ENCODE measurements around the gene NAV2.
A peak's percentile ranks its signal among the peaks of the same experiment; 100 is the strongest.

The NAV2 gene

DNA sequence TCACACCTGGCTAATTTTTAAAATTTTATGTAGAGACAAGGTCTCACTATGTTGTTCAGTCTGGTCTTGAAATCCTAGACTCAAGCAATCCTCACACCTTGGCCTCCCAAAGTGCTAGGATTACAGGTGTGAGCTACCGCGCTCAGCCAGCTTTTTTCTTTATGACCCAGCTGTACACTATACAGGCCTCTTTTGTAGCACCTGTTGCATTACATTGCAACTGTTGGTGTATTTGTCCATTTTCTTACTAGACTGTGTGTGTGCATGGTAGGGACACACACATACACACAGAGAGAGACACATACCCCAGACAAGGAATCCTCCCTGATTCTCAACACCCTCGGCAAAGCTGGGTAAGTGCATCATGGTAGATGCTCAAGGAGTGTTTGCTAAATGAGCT lies 61.7 kb downstream of the NAV2 start:
- no peak overlapping the region for H3K27ac Mint-ChIP-seq
- no peak overlapping the region for H3K4me3 Mint-ChIP-seq
- DNase-seq = no peak
- peaks cover 57% of the 10 kb centered on the region for H3K27me3 Mint-ChIP-seq (ENCODE audit: low read depth, poor library complexity)
- TF ChIP-seq CTCF (IDR thresholded peaks at IDR 0.05) = no peak
- no peaks in the 10 kb centered on the region for H3K36me3 Mint-ChIP-seq (ENCODE audit: low read depth)
- peaks cover 57% of the 10 kb centered on the region for H3K4me1 Mint-ChIP-seq
- peaks cover 4% of the 10 kb centered on the region for H3K9me3 Mint-ChIP-seq

DNA sequence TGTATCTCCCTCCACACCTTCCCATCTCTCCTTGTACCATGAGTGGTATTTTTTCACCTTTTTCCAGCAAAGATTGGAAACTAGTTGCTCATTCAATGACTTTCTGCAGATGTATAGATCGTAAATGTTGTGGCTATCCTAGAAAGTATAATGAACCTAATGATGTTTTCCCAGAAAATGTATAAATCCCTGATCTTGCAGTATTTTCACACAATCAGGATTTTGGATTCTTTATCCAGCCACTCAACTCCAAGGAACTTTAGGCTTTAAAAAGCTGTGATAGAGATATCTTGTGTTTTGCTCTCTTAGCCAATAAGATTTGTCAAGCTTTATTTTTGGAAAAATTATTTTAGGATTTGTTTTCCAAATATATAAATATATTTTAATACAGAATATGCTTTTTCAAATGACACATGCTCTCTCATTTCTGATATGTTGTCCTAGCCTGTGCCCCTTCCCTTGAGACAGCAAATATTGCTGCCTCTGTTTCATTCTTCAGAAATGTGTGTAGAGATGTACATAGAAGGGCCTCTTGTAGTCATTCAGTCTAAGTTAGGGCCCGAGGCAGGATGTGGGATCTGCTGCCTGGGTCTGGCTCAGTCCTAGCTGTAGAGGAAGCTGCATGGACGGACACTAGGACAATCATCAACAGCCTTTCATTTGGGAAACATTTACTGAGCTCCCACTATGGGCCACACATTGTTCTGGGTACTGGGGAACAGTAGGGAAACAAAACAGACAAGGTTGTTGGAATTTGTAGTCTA lies 62.4 kb downstream of the NAV2 start:
- H3K27me3 Mint-ChIP-seq (ENCODE audit: low read depth, poor library complexity) = peaks cover 59% of the 10 kb centered on the region
- no peak for TF ChIP-seq CTCF (IDR thresholded peaks at IDR 0.05)
- H3K9me3 Mint-ChIP-seq = peaks cover 4% of the 10 kb centered on the region
- no peaks in the 10 kb centered on the region for H3K36me3 Mint-ChIP-seq (ENCODE audit: low read depth)
- peaks cover 59% of the 10 kb centered on the region for H3K4me1 Mint-ChIP-seq
- no peak for DNase-seq
- H3K4me3 Mint-ChIP-seq = peak overlapping the region; percentile 65
- no peak overlapping the region for H3K27ac Mint-ChIP-seq

DNA sequence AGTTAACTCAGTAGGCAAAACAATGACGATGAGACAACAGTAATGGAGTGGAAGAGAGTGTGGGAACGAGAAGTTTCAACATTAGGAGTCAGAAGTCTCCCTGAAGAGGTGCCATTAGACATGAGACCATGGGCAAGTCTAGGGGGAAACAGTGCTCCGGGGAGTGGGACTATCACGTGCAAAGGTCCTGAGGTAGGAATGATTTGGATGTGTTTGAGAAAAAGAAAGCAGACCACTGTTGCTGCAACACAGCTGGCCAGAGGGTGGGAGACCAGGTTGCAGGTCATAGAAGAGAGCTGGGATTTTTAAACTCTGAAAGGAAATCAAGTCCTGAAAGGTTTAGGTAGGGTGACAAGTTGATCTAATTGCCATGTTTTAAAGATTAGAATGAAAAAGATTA lies 63.0 kb downstream of the NAV2 start:
- H3K4me3 Mint-ChIP-seq = peak overlapping the region; percentile 65

DNA sequence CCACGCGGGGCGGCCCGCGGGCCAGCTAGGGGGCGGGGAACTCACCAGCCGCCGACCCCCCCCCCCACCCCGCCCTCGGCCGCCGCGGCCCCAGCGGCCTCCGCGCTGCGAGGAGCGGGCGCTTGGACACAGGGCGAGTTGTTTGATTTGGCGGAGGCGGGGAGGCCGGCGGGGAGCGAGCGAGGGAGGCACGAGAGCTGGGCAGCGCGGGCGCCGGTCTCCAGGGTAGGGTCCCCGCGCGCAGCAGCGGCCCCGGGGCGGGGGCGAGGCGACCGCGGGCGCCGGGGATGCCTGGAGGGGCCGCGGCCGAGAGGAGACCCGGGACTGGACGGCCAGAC lies 64.4 kb downstream of the NAV2 start:
- no peaks in the 10 kb centered on the region for H3K36me3 Mint-ChIP-seq (ENCODE audit: low read depth)
- no peak for TF ChIP-seq CTCF (IDR thresholded peaks at IDR 0.05)
- DNase-seq = peak; percentile 74
- H3K9me3 Mint-ChIP-seq = peaks cover 8% of the 10 kb centered on the region
- H3K27me3 Mint-ChIP-seq (ENCODE audit: low read depth, poor library complexity) = peaks cover 59% of the 10 kb centered on the region
- no peak overlapping the region for H3K27ac Mint-ChIP-seq
- peak overlapping the region; percentile 90 for H3K4me3 Mint-ChIP-seq
- peaks cover 57% of the 10 kb centered on the region for H3K4me1 Mint-ChIP-seq

More for the DNA sequence above, 63.0 kb downstream of the NAV2 start:
- H3K4me1 Mint-ChIP-seq = peaks cover 62% of the 10 kb centered on the region
- DNase-seq = no peak
- TF ChIP-seq CTCF (IDR thresholded peaks at IDR 0.05) = no peak
- peaks cover 4% of the 10 kb centered on the region for H3K9me3 Mint-ChIP-seq
- H3K36me3 Mint-ChIP-seq (ENCODE audit: low read depth) = no peaks in the 10 kb centered on the region
- H3K27me3 Mint-ChIP-seq (ENCODE audit: low read depth, poor library complexity) = peaks cover 65% of the 10 kb centered on the region
- no peak overlapping the region for H3K27ac Mint-ChIP-seq

DNA sequence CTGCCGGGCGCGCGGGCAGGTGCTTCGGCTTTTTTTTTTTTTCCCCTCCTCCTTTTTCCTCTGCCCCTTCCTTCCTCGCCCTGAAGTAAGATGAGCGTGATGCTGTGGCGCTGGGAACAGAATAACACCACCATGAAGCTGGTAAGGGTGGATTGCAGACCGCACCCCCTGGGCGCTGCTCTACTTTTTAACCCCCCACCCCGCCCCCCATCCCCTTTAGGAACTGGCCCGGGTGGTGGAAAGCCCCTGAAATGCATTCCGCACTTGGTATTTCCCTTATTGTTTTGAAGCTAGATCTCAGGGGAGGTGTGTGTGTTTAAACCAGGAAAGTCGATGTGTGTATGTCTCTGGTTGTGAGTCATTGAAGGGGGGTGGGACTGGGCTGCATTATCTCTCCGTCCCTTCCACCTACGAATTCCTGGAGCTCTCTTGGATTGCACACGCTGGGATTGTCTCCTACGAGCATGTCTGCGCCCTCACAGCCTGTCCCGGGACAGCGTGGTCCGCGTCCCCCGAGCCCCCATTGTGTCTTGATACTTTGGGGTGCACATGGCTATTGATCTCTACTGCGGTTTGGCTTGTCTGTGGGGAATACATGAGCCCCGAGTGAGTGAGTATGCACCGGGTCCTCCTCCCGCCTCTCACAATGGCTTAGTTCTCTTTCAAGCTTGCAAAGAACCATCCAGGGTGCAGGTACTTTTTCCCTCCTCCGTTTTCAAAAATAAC lies 64.9 kb downstream of the NAV2 start:
- H3K36me3 Mint-ChIP-seq (ENCODE audit: low read depth) = no peaks in the 10 kb centered on the region
- peak; percentile 10 for DNase-seq
- H3K9me3 Mint-ChIP-seq = peaks cover 10% of the 10 kb centered on the region
- peaks cover 51% of the 10 kb centered on the region for H3K4me1 Mint-ChIP-seq
- H3K4me3 Mint-ChIP-seq = peak overlapping the region; percentile 90
- peaks cover 59% of the 10 kb centered on the region for H3K27me3 Mint-ChIP-seq (ENCODE audit: low read depth, poor library complexity)
- H3K27ac Mint-ChIP-seq = no peak overlapping the region
- TF ChIP-seq CTCF (IDR thresholded peaks at IDR 0.05) = no peak
